Cortex of kidney (tissue), 1 donor: ENCODE results near the gene ENPP1.

Experiments
- DNase-seq: peaks from one replicate; lab custom pipeline; 2025; lab: John Stamatoyannopoulos, UW

The ENPP1 gene

DNA sequence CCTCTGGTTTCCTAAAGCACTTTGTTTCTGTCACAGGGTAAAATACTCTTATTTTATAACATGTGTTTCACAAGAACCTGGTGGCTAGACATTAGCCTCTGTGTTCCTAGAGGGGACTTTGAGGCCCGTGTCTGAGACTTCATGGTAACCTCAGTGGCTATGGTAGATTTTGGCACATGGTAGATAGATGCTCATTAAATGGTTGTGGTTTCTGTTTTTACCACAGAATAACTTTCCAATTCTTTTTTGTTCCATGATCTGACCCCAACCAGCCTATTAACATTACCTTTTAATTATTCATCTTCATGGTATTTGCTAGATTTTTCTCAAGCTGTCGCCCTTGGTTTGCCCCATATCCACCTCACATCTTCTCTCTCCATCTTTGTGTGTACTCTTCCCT, 109.0 kb downstream of the ENPP1 start:
- DNase-seq, result no peak

DNA sequence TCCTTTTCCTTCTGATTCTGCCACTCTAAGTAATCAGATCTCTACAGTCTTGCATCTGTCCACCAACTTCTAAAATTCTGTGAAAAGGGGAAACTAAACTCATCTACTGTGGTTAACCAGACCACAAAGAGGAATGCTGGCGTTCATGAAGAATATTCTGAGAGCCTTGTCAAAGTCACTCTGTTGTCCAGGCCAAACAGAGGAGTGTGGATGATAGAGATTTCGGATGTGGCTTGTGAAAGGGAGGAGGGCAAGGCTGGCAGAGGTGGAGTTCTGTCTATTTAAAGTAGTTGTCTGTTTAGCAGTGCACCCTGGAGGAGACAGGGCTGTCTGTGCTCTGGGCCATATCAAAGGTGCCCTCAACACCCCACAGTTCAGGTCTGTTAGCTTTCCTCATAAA, 109.5 kb downstream of the ENPP1 start:
- DNase-seq, result no peak

DNA sequence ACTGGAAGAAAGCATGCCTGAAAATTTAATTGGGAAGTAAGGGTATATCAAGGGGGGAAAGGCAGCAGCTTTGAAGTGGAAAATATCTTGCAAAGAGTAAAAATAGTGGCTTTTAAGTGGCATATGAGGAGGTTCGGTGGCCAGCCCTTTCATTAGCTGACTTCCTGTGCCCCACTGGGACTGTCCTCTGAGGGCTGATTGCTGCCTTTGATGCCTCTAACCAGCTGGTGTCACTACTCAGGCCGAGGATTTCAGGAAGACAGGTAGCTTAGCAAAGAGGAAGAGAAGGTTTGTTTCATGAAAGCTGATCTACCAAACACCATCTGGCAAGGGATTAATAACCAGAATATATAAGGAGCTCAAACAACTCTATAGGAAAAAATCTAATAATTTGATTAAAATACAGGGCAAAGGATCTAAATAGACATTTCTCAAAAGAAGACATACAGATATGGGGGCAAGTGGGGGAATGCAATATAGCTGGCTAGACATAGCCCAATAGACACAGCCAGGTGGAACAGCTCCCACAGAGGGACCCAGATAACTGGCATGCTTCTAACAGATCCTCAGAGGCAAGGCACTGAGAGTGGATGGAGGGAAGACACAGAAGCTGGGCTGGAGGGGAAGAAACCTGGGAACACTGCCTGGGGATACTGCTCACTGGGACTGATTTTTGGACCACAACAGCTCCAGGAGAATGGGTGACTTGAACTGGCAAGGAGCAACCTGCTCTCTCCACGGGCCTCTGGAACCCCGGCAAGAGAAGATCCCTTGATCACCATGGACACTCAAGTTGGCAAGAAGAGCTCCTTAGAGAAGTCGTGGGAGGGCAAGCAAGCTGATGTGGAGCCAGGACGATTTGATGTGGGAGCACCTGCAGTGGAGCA, 110.2 kb downstream of the ENPP1 start:
- no peak for DNase-seq

DNA sequence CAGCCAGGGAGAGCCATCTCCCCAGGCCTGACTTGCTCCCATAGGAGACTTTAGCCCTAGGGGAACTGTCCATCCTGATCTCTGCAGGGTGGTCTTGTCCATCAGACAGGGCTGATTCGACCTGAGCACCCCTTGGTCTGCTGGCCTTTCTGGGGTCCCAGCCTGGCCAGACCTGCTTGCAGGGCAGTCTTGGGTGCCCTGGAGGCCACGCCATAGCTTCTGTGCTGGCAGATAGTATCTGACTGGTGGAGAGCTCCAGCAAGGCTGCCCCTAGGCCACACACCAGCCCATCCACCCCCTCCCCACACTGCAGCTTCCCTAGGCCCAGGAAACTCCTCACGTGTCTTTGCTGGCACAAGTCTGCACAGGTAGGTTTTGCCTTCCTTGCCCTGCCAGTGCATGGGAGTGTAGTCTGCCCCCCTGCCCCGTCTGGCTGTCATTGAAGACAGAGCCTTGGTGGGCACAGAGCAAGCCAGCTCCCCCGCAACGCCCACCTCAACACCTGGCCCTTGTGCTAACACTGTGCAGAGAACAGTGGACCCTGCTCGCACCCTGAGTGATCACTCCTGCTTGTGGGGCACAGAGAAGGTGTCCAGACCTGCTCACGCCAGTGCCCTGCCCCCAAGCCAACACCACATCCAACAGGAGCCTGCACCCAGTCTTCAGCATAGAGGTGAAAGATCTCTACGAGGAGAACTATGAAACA, 111.0 kb downstream of the ENPP1 start:
- no peak for DNase-seq

DNA sequence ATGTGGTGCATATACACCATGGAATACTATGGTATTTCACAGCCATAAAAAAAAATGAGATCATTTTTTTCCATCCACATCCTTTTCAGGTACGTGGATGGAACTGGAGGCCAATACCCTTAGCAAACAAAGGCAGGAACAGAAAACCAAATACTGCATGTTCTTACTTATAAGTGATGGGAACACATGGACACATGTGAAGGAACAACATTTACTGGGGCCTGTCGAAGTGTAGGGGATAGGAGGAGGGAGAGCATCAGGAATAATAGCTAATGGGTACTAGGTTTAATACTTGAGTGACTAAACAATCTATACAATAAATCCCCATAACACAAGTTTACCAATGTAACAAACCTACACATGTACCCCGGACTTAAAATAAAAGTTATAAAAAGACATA, 112.8 kb downstream of the ENPP1 start:
- no peak for DNase-seq

DNA sequence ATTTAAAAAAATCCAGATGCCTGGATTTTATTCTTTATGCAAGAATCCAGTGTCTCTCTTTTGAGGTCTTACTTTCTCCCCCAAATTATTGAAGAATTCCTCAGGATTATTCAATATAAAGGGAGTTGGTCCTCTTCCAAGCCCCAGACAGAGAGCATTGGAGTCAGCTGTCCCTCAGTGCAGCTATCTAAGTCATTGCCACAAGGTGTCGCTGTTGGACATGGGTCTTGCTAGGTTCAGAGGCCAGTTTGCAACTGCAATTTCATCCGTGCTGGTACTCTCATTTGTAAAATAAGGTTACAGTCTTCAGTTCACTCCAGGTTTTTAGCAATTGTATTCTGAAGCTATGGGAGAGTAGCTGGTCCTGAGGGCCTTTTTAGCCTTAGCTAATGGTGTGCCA, 115.5 kb downstream of the ENPP1 start:
- DNase-seq, result no peak

DNA sequence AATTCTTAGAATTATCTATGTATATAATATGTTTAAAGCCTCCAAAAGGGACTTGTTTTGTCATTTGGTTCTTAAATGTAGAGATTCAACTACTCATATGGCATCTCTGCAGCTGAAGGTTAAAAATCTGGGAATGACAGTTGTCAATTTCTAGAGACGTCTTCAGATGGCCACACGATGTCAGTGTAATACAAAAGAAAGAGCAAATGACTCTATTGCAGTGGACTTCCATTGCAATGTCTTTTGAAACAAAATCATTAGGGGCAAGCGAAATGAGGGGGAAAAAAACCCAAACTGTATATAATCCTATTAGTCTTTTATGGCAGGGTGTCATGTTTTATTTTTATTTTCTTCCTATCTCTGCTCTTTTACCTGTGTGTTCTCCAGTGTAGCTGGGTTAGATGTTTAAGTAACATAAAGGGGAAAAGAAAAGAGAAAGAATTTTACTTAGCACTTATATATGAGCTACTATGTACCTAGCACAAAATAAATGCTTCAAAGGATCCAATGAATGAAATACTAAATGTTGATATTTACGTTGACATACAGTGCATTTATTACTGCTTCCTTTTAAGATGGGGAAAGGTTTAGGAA, 117.2 kb downstream of the ENPP1 start:
- DNase-seq, result no peak

DNA sequence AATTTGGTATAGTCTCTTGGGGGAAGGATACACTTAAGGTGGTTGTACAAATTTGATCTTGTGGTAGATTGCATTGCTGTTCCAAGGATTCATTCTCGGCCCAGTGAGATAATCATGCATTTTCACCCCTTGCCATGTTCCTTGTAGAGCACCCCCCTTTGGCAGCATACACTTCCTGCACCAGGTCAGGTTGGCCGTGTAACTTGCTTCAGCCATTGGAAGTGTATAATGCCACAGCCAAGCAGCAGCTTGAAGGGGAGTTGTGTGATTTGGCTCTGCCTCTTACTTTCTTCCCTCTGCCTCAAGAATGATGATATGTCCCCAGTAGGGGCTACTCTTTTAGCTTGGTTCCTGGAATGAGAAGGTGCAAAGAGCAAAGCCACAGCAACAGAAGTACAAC, 121.4 kb downstream of the ENPP1 start:
- DNase-seq, result no peak

DNA sequence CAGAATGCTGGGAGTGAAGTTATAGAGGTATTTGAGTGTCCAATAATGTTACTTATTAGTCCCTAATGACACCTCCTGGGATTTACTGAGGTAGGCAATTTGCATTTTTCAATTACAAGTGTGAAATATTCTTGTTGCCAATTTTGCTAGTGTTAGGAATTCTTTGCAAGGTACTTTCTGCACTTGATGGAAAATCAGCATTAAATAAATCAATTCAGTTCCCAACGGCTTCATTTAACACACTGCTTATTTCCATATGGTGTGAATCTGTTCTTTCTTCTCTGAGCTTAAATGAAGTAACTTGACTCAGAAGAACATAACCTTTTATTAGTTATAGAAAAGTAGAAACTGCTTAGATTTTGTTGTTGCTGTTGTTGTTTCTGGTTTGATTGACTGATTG, 122.2 kb downstream of the ENPP1 start:
- DNase-seq, result no peak

DNA sequence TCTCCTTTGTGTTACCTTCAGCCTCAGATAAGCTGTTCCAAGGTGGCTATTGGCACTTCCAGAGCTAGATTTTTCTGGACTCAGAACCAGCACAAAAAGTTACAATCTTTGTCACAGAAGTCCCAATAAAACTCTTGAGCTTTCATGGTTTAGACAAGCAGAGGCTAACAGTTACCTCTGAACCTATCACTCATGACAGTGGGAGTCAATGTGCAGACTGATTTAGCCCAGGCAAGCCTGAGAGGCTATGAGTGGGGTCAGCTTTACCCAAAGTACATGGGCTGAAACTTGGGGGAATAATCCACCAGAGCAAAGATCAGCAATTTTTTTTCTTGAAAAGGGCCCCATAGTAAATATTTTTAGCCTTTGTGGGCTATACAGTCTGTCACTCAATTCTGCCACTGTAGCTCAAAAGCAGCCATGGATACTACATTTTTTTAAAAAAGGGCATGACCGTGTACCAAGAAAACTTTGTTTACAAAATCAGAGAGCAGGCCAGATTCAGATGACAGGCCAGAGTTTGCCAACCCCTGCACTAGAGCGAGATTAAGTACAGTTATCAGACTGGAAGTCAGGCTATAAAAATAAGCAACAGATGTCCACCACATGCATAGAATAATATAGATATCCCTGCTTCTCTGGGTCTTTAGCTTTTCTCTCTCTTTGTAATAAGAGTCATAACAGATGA, 123.4 kb downstream of the ENPP1 start:
- DNase-seq, result no peak

DNA sequence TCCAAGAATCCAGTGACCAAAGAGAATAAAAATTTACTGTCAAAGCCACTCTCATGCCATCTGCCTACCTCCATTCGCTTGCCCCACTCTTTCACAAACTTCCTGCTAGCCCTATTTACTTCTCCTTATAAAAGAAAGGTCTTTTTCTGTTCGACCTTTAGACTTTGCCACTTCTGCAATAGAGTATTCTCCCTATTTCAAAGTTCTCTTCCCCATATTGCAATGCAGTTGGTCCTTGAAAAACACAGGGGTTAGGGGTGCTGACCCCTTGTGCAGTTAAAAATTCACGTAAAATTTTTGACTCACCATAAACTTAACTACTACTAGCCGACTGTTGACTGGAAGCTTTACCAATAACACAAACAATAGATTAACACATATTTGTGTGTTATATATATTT, 128.3 kb downstream of the ENPP1 start:
- no peak for DNase-seq

DNA sequence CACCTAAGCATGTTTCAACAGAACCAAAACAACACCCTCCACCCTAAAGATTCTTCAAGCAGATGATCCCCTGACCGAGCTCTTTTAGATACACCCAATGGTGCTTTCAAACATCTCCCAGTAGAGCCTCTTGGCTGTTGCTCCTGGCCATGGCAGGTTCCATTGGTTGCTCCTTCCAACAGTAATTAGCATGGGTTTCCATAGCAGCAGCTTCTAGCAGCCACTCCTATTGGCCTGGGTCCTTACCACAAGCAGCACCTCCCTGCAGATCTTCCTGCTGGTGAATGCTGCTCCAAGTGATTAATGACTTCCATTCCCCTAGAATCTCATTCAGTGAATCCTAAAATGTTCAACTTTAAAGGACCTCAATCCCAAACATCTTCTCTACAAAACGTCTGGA, 129.4 kb downstream of the ENPP1 start:
- no peak for DNase-seq

DNA sequence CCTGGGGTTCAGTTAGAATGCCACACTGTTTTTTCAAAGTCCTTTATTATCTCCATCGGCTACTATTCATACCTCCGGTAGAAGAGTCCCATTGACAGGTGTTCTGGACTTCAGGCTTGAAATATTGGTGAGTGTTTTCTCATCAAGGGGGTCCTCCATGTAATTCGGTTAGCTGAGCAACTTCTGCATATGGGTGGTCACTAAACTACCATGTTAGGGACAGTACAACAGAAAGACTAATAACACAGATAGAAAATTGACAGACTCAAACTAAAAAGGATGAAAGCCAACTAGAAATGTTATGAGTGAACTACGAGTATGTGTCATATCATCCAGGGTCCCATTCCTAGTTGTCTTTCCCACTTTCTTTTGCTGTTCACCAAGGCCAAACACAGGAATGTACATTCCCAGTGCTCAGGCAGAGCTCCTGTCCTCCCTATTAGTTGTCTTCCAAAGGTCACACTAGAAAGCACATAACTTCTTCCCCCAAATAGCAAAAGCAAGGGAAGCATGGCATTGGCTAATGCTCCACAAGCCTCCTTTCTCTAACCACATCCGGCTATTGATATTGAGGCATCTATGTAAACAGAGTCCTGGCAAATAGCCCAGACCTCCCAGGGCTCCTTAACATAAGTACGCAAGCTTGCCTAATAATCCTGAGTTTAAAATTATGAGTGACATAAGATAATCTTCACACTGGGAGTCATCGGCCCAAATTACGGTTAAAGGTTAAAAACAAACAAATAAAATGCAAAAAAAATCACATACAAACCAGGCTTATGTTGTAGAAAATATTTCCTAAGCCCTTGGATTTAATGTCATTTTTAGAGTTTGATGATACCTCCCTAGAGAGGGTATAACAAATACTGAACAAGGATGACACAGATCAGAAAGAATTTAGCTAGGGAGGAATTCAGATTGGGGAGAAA, 130.1 kb downstream of the ENPP1 start:
- no peak for DNase-seq
